ENCODE data around the gene RPN2. TPM values are rescaled to one million over a fixed set of nuclear protein-coding genes. Genes with fewer than 3 reads are reported as not detected.

RPN2 gene
- total and polyA plus RNA-seq, 2 of the 13 experiments (the other 11 are each of a cell fraction or from before 2014, with no cell fraction given) = 587 to 1,818 TPM

DNA sequence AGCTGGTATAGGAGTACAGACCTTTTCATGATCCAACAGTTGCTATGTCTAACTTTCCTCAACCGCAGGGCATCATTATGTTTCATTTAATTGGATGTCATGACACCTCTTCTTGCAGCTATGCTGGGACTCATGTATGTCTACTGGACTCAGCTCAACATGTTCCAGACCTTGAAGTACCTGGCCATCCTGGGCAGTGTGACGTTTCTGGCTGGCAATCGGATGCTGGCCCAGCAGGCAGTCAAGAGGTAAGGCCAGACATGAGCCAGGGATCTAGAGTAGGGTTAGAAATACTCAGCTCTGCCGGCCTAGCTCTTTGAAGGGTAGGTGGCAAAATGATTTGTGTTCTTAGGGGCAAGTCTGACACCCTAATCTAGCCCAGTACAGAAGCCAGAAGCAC, 57.3 kb downstream of the RPN2 start:
- Histone ChIP-seq H3K4me1 (ENCODE audit: insufficient read depth, low read length) (no peaks in the 10 kb centered on the region), H4K20me1 (ENCODE audit: insufficient read depth, low read length) (no peaks in the 10 kb centered on the region), H3K36me3 (replicated peaks in 1 of 2; ENCODE audit: control insufficient read depth in 1 of 2, insufficient read depth in 2 of 2, low read length in 2 of 2) (peaks cover 82 to 98% of the 10 kb centered on the region in 2 experiments), H3K4me3 (replicated peaks in 1 of 3; ENCODE audit: insufficient read depth in 1 of 3, low read depth in 2 of 3, low read length in 3 of 3) (no peak overlapping the region), H3K4me2 (ENCODE audit: low read depth, low read length) (no peak overlapping the region), H3K79me2 (ENCODE audit: insufficient read depth, low read length) (no peaks in the 10 kb centered on the region), H3K9me3 (ENCODE audit: low read length) (no peaks in the 10 kb centered on the region), H3K27me3 (ENCODE audit: control insufficient read depth in 1 of 2, insufficient read depth in 2 of 2, low read length in 2 of 2) (no peaks in the 10 kb centered on the region), H3K9ac (ENCODE audit: insufficient read depth, low read depth, low read length) (no peak overlapping the region), H2AFZ (ENCODE audit: low read length) (no peak overlapping the region), H3K27ac (ENCODE audit: extremely low read length, insufficient read depth, low read length) (no peak overlapping the region)
- in situ Hi-C loops (cut with HindIII; ENCODE audit: extremely low pct_ligation_motif_present, low pct_unique_long_range_greater_than_20kb) = no loop called here
- TF ChIP-seq, protein P1, sequence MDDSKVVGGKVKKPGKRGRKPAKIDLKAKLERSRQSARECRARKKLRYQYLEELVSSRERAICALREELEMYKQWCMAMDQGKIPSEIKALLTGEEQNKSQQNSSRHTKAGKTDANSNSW (CRISPR knock-in tag; IDR thresholded peaks at IDR 0.05; ENCODE audit: borderline replicate concordance) = no peak
- TF ChIP-seq ZNF691 (CRISPR knock-in tag; IDR thresholded peaks at IDR 0.05; ENCODE audit: borderline replicate concordance, low read depth) (no peak), TBL1XR1 (IDR thresholded peaks at IDR 0.05; ENCODE audit: borderline replicate concordance, low read length, partially characterized antibody) (no peak), PAF1 (CRISPR knock-in tag; IDR thresholded peaks at IDR 0.05) (no peak), ZNF576 (CRISPR knock-in tag; IDR thresholded peaks at IDR 0.05) (no peak), ZNF589 (CRISPR knock-in tag; conservative IDR thresholded peaks at IDR 0.05) (no peak), NR1H2 (CRISPR knock-in tag; IDR thresholded peaks at IDR 0.05; ENCODE audit: borderline replicate concordance, low read depth) (no peak), ZNF839 (CRISPR knock-in tag; IDR thresholded peaks at IDR 0.05; ENCODE audit: borderline replicate concordance) (no peak)
- no TSS peak for BruUV-seq (replicated peaks)
- FAIRE-seq = peak; percentile 4
- ChIA-PET CTCF (ENCODE audit: low intra/inter-chr PET ratio, low total read pairs) (no interaction called here), POLR2A (no interaction called here)
- ATAC-seq = no peak
- intact Hi-C loops (cut with micrococcal nuclease; ENCODE audit: unreplicated experiment) = no loop called here
- 97% methylated on average over 4 of the region's 4 CpGs for WGBS (ENCODE audit: low lambda C conversion rate)
- no peak for DNase-seq (ENCODE audit: low spot score)

Measured in HepG2 (cell line).